Erythroblast (primary cell): ENCODE data around the gene APOC1.

Experiments
- GATA1 ChIP-seq: IDR thresholded peaks from 2 replicates; pipeline ENCODE4 v1.6.1; 2011; ENCODE audit warnings: low read depth, mild to moderate bottlenecking, control low read depth, low read length, moderate library complexity
- POLR2A ChIP-seq: IDR thresholded peaks from 2 replicates; pipeline ENCODE4 v1.6.1; 2011; ENCODE audit warnings: mild to moderate bottlenecking, low read length

DNA sequence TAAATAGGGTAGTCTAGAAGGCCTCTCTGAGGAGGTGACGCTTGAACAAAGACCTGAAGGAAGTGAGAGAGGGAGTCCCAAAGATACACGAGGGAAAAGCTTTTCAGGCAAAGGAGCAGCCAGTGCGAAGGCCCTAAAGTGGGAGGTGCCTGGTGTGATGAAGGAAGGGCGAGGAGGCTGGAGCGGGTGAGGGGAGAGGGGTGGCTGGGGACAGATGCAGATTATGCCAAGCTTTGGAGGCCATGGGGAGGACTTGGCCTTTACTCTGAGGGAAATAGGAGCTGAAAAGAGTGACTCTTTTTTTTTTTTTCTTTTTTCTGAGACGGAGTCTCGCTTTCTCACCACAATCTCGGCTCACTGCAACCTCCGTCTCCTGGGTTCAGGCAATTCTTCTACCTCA lies 43.7 kb downstream of the APOC1 start:
- TF ChIP-seq POLR2A (no peak), GATA1 (no peak)
